Astrocyte of the spinal cord (primary cell): Measurements from ENCODE around the gene SMAD3.
"Not testable (repeated sequence)": the region's sequence is repeated elsewhere in the genome, so short reads cannot be mapped to it uniquely, and the experiment has no call there.

ENCODE experiments used
- DNase-seq: peaks from one replicate; pipeline ENCODE4 v3.0.0; 2011; ENCODE audit warnings: low read depth, low spot score
- H3K4me3 ChIP-seq: 2 replicates; pipeline ENCODE4 v1.5.1; 2011; ENCODE audit warnings: low read depth, mild to moderate bottlenecking, low read length, moderate library complexity
- in situ Hi-C: cut with HindIII; loops from 2 replicates; pipeline ENCODE4 v1.10.0; 2017; ENCODE audit warnings: low sequenced_read_pairs
- TF ChIP-seq, protein P1 (sequence below): IDR thresholded peaks from 2 replicates; pipeline ENCODE4 v1.5.1; 2012; ENCODE audit warnings: low read depth, mild to moderate bottlenecking, low read length, inconsistent platforms

The SMAD3 gene

GRCh38 chr15:67149773-67150022 is 84.3 kb downstream of the SMAD3 start:
- no peak overlapping the region for H3K4me3 ChIP-seq
- in situ Hi-C loops, result no loop called here
- DNase-seq, result no peak
- TF ChIP-seq, protein P1, sequence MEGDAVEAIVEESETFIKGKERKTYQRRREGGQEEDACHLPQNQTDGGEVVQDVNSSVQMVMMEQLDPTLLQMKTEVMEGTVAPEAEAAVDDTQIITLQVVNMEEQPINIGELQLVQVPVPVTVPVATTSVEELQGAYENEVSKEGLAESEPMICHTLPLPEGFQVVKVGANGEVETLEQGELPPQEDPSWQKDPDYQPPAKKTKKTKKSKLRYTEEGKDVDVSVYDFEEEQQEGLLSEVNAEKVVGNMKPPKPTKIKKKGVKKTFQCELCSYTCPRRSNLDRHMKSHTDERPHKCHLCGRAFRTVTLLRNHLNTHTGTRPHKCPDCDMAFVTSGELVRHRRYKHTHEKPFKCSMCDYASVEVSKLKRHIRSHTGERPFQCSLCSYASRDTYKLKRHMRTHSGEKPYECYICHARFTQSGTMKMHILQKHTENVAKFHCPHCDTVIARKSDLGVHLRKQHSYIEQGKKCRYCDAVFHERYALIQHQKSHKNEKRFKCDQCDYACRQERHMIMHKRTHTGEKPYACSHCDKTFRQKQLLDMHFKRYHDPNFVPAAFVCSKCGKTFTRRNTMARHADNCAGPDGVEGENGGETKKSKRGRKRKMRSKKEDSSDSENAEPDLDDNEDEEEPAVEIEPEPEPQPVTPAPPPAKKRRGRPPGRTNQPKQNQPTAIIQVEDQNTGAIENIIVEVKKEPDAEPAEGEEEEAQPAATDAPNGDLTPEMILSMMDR, result no peak

GRCh38 chr15:67150023-67150860 is 84.8 kb downstream of the SMAD3 start:
- peak; percentile 99 for DNase-seq
- no peak overlapping the region for H3K4me3 ChIP-seq
- TF ChIP-seq, protein P1, result no peak
- in situ Hi-C loops, result no loop called here

DNA sequence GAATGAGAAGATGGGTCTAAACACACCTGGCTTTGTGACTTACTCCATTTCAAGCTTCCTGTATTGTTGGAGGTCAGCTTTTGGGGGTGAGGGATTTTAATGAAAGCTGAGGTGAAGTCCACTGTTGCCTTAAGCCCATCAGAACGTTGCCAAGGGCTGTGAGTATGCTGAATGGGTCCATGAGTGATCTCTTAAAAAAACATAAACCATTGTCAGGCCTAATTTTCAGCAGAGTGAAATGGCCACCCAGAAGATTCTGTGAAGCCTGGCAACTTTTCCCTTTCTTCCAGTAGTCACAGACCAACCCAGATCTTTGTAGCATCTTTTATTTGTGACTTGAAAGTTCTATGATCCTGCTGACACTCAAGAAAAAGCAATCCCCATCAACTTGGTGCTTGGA is 87.0 kb downstream of the SMAD3 start:
- TF ChIP-seq, protein P1, result no peak
- in situ Hi-C loops, result no loop called here
- no peak overlapping the region for H3K4me3 ChIP-seq
- DNase-seq, result no peak

GRCh38 chr15:67153044-67153443 is 87.6 kb downstream of the SMAD3 start:
- in situ Hi-C loops, DNase-seq, H3K4me3 ChIP-seq: not testable (repeated sequence)

- TF ChIP-seq, protein P1, result no peak
- no peak overlapping the region for H3K4me3 ChIP-seq
- in situ Hi-C loops, result no loop called here
- no peak for DNase-seq
These were observed 88.8 kb downstream of the SMAD3 start for GRCh38 chr15:67154249-67154648.

DNA sequence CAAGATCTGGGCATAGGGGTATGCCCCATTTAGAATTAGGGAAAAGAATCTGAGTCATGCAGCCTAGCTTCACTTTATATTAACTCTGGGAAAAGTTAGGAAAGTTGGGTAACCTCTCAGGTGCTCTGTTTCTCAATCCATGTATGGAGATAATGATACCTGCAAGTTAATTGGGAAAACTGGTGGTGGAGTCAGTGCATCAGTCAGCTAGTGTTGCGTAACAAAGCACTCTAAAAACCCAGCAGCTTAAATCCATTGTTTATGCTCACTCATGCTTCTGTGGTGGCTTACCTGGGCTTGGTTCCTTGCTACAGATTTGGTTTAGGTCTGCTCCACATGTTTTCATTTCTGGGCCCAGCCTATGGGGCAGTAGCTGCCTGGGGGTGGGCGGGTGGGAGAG is 91.0 kb downstream of the SMAD3 start:
- TF ChIP-seq, protein P1, result no peak
- in situ Hi-C loops, result no loop called here

GRCh38 chr15:67156834-67157233 is 91.4 kb downstream of the SMAD3 start:
- no peak for DNase-seq
- H3K4me3 ChIP-seq, result no peak overlapping the region
- TF ChIP-seq, protein P1, result no peak
- in situ Hi-C loops, result no loop called here

More for the DNA sequence above, 91.0 kb downstream of the SMAD3 start:
- no peak for DNase-seq
- H3K4me3 ChIP-seq, result no peak overlapping the region
